IMR-90 (cell line): ENCODE results near the gene SDK1.

Source experiments
- CEBPB ChIP-seq: IDR thresholded peaks from 2 replicates; pipeline ENCODE4 v1.6.1; 2012; ENCODE audit warnings: low read depth, low read length, improper control_type of control experiment
- CTCF ChIP-seq: conservative IDR thresholded peaks from 2 replicates; pipeline ENCODE4 v1.5.1; 2012; ENCODE audit warnings: mild to moderate bottlenecking, low read depth, low read length, improper control_type of control experiment
- ELK1 ChIP-seq: fragments of 150-350 bp; IDR thresholded peaks from 2 replicates; pipeline ENCODE4 v1.6.1; 2016; ENCODE audit warnings: low read depth, mild to moderate bottlenecking, low read length, moderate library complexity, borderline replicate concordance
- POLR2A ChIP-seq: IDR thresholded peaks from 2 replicates; pipeline ENCODE4 v1.6.1; 2012; ENCODE audit warnings: mild to moderate bottlenecking, low read depth, low read length
- RAD21 ChIP-seq: IDR thresholded peaks from 2 replicates; pipeline ENCODE4 v1.6.1; 2012; ENCODE audit warnings: low read length, improper control_type of control experiment
- RFX5 ChIP-seq: IDR thresholded peaks from 2 replicates; pipeline ENCODE4 v1.8.0; 2012; ENCODE audit warnings: low read depth, mild to moderate bottlenecking, low read length, moderate library complexity

- TF ChIP-seq CEBPB: no peak
- TF ChIP-seq CTCF: no peak
- TF ChIP-seq RFX5: no peak
- TF ChIP-seq ELK1: no peak
- no peak for TF ChIP-seq POLR2A
- TF ChIP-seq RAD21: no peak
These were observed 587.0 kb downstream of the SDK1 start for GRCh38 chr7:3888096-3888495.
